CD4-positive, CD25-positive, alpha-beta regulatory T cell (primary cell): ENCODE results near the gene CAPRIN2. TPM values are rescaled to one million over a fixed set of nuclear protein-coding genes. Genes with fewer than 3 reads are reported as not detected.

Experiments used
- ATAC-seq, 2 donors: fragments of 150-1000 bp; cut with Tn5 transposase; one replicate each; pipeline ENCODE4 v1.10.0; 2021; ENCODE audit warnings: low read depth in 2 of 2, moderate number of reproducible peaks in 2 of 2, moderate library complexity in 1 of 2
- DNase-seq, 3 donors: peaks; one replicate each; pipeline versions ENCODE4 v3.0.0 to v3.0.0-alpha.2; 2012 to 2022; ENCODE audit warnings: mixed read lengths in 1 of 3
- H3K27ac ChIP-seq: one replicate; pipeline ENCODE4 v1.7.0; 2013; ENCODE audit warnings: mild to moderate bottlenecking, low read length; ENCODE audit not compliant: insufficient read depth, poor library complexity, severe bottlenecking
- H3K27me3 ChIP-seq: one replicate; pipeline ENCODE4 v1.7.0; 2013; ENCODE audit warnings: low read length; ENCODE audit not compliant: control insufficient read depth, insufficient read depth
- H3K36me3 ChIP-seq: one replicate; pipeline ENCODE4 v1.7.0; 2013; ENCODE audit warnings: mild to moderate bottlenecking, low read length, moderate library complexity; ENCODE audit not compliant: control insufficient read depth, insufficient read depth
- H3K4me1 ChIP-seq: 2 replicates; pipeline ENCODE4 v1.7.0; 2013; ENCODE audit warnings: mild to moderate bottlenecking, low read length; ENCODE audit not compliant: insufficient read depth, control insufficient read depth, poor library complexity, severe bottlenecking
- H3K4me3 ChIP-seq: one replicate; pipeline ENCODE4 v1.7.0; 2013; ENCODE audit warnings: low read depth, mild to moderate bottlenecking, low read length, moderate library complexity
- H3K9me3 ChIP-seq, 2 experiments: 1 replicate in 1 of 2; 2 replicates in 1 of 2; pipeline ENCODE4 v1.7.0; 2013; ENCODE audit warnings: low read length in 2 of 2, mild to moderate bottlenecking in 1 of 2, moderate library complexity in 1 of 2; ENCODE audit not compliant: control insufficient read depth in 2 of 2
- H3K27ac Mint-ChIP-seq, 3 donors: one replicate each; pipeline ENCODE4 v1.8.0; 2020 to 2022; ENCODE audit warnings: mild to moderate bottlenecking in 3 of 3, mixed read lengths in 3 of 3, moderate library complexity in 2 of 3
- H3K27me3 Mint-ChIP-seq: one replicate; pipeline ENCODE4 v1.8.0; 2022; ENCODE audit warnings: mild to moderate bottlenecking, mixed read lengths
- H3K36me3 Mint-ChIP-seq: one replicate; pipeline ENCODE4 v1.8.0; 2020; ENCODE audit warnings: mixed read lengths
- H3K4me1 Mint-ChIP-seq, 4 donors: one replicate each; pipeline ENCODE4 v1.8.0; 2020 to 2022; ENCODE audit warnings: mixed read lengths in 4 of 4, mild to moderate bottlenecking in 1 of 4
- H3K4me3 Mint-ChIP-seq, 4 donors: one replicate each; pipeline ENCODE4 v1.8.0; 2020 to 2022; ENCODE audit warnings: mild to moderate bottlenecking in 4 of 4, mixed read lengths in 4 of 4, moderate library complexity in 3 of 4
- H3K9me3 Mint-ChIP-seq, 7 donors: one replicate each; pipeline ENCODE4 v1.8.0; 2020 to 2022; ENCODE audit warnings: mixed read lengths in 7 of 7, mild to moderate bottlenecking in 3 of 7, moderate library complexity in 2 of 7
- polyA plus RNA-seq, 4 donors: library from polyadenylated mRNA; unstranded; fragments of 300-500 nt; fragmentation: Illumina TruSeq; gene quantifications; one replicate each; pipeline ENCODE4 v1.2.3, GENCODE V29; 2021
- total RNA-seq: library from RNA; stranded (reverse); gene quantifications from one replicate; pipeline ENCODE4 v1.2.3, GENCODE V29; 2022

The CAPRIN2 gene
- total and polyA plus RNA-seq, 5 donors from 2014 or later, result 5.6 to 29.9 (median 9.7) TPM

GRCh38 chr12:30726647-30727046 lies 28.1 kb downstream of the CAPRIN2 start:
- DNase-seq, result no peak
- H3K4me3 Mint-ChIP-seq, result no peak overlapping the region
- H3K27ac Mint-ChIP-seq, result no peak overlapping the region
- peaks cover 46% of the 10 kb centered on the region for H3K36me3 Mint-ChIP-seq
- no peaks in the 10 kb centered on the region for H3K27me3 Mint-ChIP-seq
- H3K9me3 Mint-ChIP-seq, result no peaks in the 10 kb centered on the region
- no peak for ATAC-seq
- peaks cover 32% of the 10 kb centered on the region for H3K36me3 ChIP-seq
- no peak overlapping the region for H3K27ac ChIP-seq
- no peaks in the 10 kb centered on the region for H3K4me1 ChIP-seq
- peaks cover 8 to 22% (median 10%) of the 10 kb centered on the region in 4 donors for H3K4me1 Mint-ChIP-seq
- no peaks in the 10 kb centered on the region for H3K27me3 ChIP-seq
- no peaks in the 10 kb centered on the region for H3K9me3 ChIP-seq
- H3K4me3 ChIP-seq, result no peak overlapping the region

GRCh38 chr12:30725739-30726138 lies 29.0 kb downstream of the CAPRIN2 start:
- Histone ChIP-seq H3K36me3 (peaks cover 39% of the 10 kb centered on the region), H3K27me3 (no peaks in the 10 kb centered on the region), H3K4me1 (no peaks in the 10 kb centered on the region), H3K4me3 (no peak overlapping the region), H3K9me3 (no peaks in the 10 kb centered on the region), H3K27ac (no peak overlapping the region)
- Mint-ChIP-seq H3K4me1 (peaks cover 8 to 19% (median 10%) of the 10 kb centered on the region in 4 donors), H3K9me3 (no peaks in the 10 kb centered on the region), H3K4me3 (no peak overlapping the region), H3K27me3 (no peaks in the 10 kb centered on the region), H3K36me3 (peaks cover 54% of the 10 kb centered on the region), H3K27ac (peak overlapping the region in 1 of 3 donors; percentile 26)
- no peak for DNase-seq
- no peak for ATAC-seq

GRCh38 chr12:30719060-30719459 lies 35.7 kb downstream of the CAPRIN2 start:
- H3K27me3 ChIP-seq, result no peaks in the 10 kb centered on the region
- no peak overlapping the region for H3K27ac ChIP-seq
- H3K36me3 Mint-ChIP-seq, result peaks cover 60% of the 10 kb centered on the region
- H3K4me3 Mint-ChIP-seq, result no peak overlapping the region
- H3K4me3 ChIP-seq, result no peak overlapping the region
- H3K27ac Mint-ChIP-seq, result no peak overlapping the region
- peaks cover 47% of the 10 kb centered on the region for H3K36me3 ChIP-seq
- peaks cover 0 to 4% (median under 1%) of the 10 kb centered on the region in 4 donors for H3K4me1 Mint-ChIP-seq
- ATAC-seq (no peak), DNase-seq (no peak)
- H3K27me3 Mint-ChIP-seq, result no peaks in the 10 kb centered on the region
- no peaks in the 10 kb centered on the region for H3K4me1 ChIP-seq
- H3K9me3 Mint-ChIP-seq, result no peaks in the 10 kb centered on the region
- no peaks in the 10 kb centered on the region for H3K9me3 ChIP-seq

- no peak overlapping the region for H3K4me3 Mint-ChIP-seq
- H3K27ac Mint-ChIP-seq, result no peak overlapping the region
- peaks cover 9% of the 10 kb centered on the region for H3K36me3 ChIP-seq
- H3K4me1 Mint-ChIP-seq, result no peaks in the 10 kb centered on the region
- H3K4me3 ChIP-seq, result no peak overlapping the region
- H3K27me3 ChIP-seq, result no peaks in the 10 kb centered on the region
- H3K27me3 Mint-ChIP-seq, result no peaks in the 10 kb centered on the region
- DNase-seq (no peak), ATAC-seq (no peak)
- H3K4me1 ChIP-seq, result no peaks in the 10 kb centered on the region
- no peaks in the 10 kb centered on the region for H3K9me3 Mint-ChIP-seq
- H3K36me3 Mint-ChIP-seq, result peaks cover 18% of the 10 kb centered on the region
- H3K9me3 ChIP-seq, result no peaks in the 10 kb centered on the region
- H3K27ac ChIP-seq, result no peak overlapping the region
Measured at GRCh38 chr12:30707613-30708342, 47.0 kb downstream of the CAPRIN2 start.

- Histone ChIP-seq H3K36me3 (peaks cover 8% of the 10 kb centered on the region), H3K9me3 (no peaks in the 10 kb centered on the region), H3K27me3 (no peaks in the 10 kb centered on the region), H3K4me3 (no peak overlapping the region), H3K4me1 (no peaks in the 10 kb centered on the region), H3K27ac (no peak overlapping the region)
- ATAC-seq (no peak), DNase-seq (no peak)
- Mint-ChIP-seq H3K36me3 (peaks cover 15% of the 10 kb centered on the region), H3K27me3 (no peaks in the 10 kb centered on the region), H3K4me1 (no peaks in the 10 kb centered on the region), H3K4me3 (no peak overlapping the region), H3K27ac (no peak overlapping the region), H3K9me3 (no peaks in the 10 kb centered on the region)
Measured at GRCh38 chr12:30706476-30706875, 48.3 kb downstream of the CAPRIN2 start.

GRCh38 chr12:30701056-30701455 lies 53.7 kb downstream of the CAPRIN2 start:
- no peak for ATAC-seq
- H3K9me3 ChIP-seq, result no peaks in the 10 kb centered on the region
- H3K4me3 Mint-ChIP-seq, result no peak overlapping the region

GRCh38 chr12:30700216-30700900 lies 54.4 kb downstream of the CAPRIN2 start:
- Mint-ChIP-seq H3K4me1 (peaks cover 3 to 15% (median 8%) of the 10 kb centered on the region in 4 donors), H3K36me3 (no peaks in the 10 kb centered on the region), H3K4me3 (peak overlapping the region in 1 of 4 donors; percentile 59), H3K9me3 (no peaks in the 10 kb centered on the region), H3K27ac (no peak overlapping the region), H3K27me3 (peaks cover 5% of the 10 kb centered on the region)
- H3K4me3 ChIP-seq, result no peak overlapping the region
- H3K4me1 ChIP-seq, result peaks cover 6% of the 10 kb centered on the region
- H3K9me3 ChIP-seq, result no peaks in the 10 kb centered on the region
- peaks cover 2% of the 10 kb centered on the region for H3K27me3 ChIP-seq
- H3K36me3 ChIP-seq, result no peaks in the 10 kb centered on the region
- DNase-seq, result no peak
- H3K27ac ChIP-seq, result no peak overlapping the region
- no peak for ATAC-seq

More at GRCh38 chr12:30701056-30701455, 53.7 kb downstream of the CAPRIN2 start:
- Mint-ChIP-seq H3K36me3 (no peaks in the 10 kb centered on the region), H3K27me3 (peaks cover 5% of the 10 kb centered on the region), H3K9me3 (no peaks in the 10 kb centered on the region), H3K27ac (no peak overlapping the region), H3K4me1 (peaks cover 2 to 9% (median 6%) of the 10 kb centered on the region in 4 donors)
- Histone ChIP-seq H3K4me1 (peaks cover 6% of the 10 kb centered on the region), H3K27me3 (peaks cover 2% of the 10 kb centered on the region), H3K27ac (no peak overlapping the region), H3K36me3 (no peaks in the 10 kb centered on the region), H3K4me3 (no peak overlapping the region)
- DNase-seq, result no peak
